ENCODE data around the gene SSBP4.

SSBP4 gene

GRCh38 chr19:18388960-18389725 lies 30.1 kb upstream of the SSBP4 start:
- no peak for DNase-seq (ENCODE audit: low spot score)
- TF ChIP-seq CTCF (IDR thresholded peaks at IDR 0.05; ENCODE audit: borderline replicate concordance, control extremely low read depth, extremely low read depth, insufficient read depth, missing control alignments) = no peak
- in situ Hi-C loops (cut with MboI; ENCODE audit: low sequenced_read_pairs, unreplicated experiment) = no loop called here

GRCh38 chr19:18389726-18390064 lies 29.5 kb upstream of the SSBP4 start:
- in situ Hi-C loops (cut with MboI; ENCODE audit: low sequenced_read_pairs, unreplicated experiment) = no loop called here
- no peak for DNase-seq (ENCODE audit: low spot score)
- TF ChIP-seq CTCF (IDR thresholded peaks at IDR 0.05; ENCODE audit: borderline replicate concordance, control extremely low read depth, extremely low read depth, insufficient read depth, missing control alignments) = no peak

- TF ChIP-seq CTCF (IDR thresholded peaks at IDR 0.05; ENCODE audit: borderline replicate concordance, control extremely low read depth, extremely low read depth, insufficient read depth, missing control alignments) = no peak
- in situ Hi-C loops (cut with MboI; ENCODE audit: low sequenced_read_pairs, unreplicated experiment) = no loop called here
- DNase-seq (ENCODE audit: low spot score) = no peak
Observed at GRCh38 chr19:18390065-18390907, 28.9 kb upstream of the SSBP4 start.

GRCh38 chr19:18391509-18392075 lies 27.6 kb upstream of the SSBP4 start:
- DNase-seq (ENCODE audit: low spot score) = no peak
- in situ Hi-C loops (cut with MboI; ENCODE audit: low sequenced_read_pairs, unreplicated experiment) = no loop called here
- TF ChIP-seq CTCF (IDR thresholded peaks at IDR 0.05; ENCODE audit: borderline replicate concordance, control extremely low read depth, extremely low read depth, insufficient read depth, missing control alignments) = no peak

- in situ Hi-C loops (cut with MboI; ENCODE audit: low sequenced_read_pairs, unreplicated experiment) = no loop called here
- no peak for DNase-seq (ENCODE audit: low spot score)
- TF ChIP-seq CTCF (IDR thresholded peaks at IDR 0.05; ENCODE audit: borderline replicate concordance, control extremely low read depth, extremely low read depth, insufficient read depth, missing control alignments) = no peak
Observed at GRCh38 chr19:18392417-18392816, 26.8 kb upstream of the SSBP4 start.

GRCh38 chr19:18392926-18393325 lies 26.3 kb upstream of the SSBP4 start:
- no peak for TF ChIP-seq CTCF (IDR thresholded peaks at IDR 0.05; ENCODE audit: borderline replicate concordance, control extremely low read depth, extremely low read depth, insufficient read depth, missing control alignments)
- in situ Hi-C loops (cut with MboI; ENCODE audit: low sequenced_read_pairs, unreplicated experiment) = no loop called here
- DNase-seq (ENCODE audit: low spot score) = no peak

Data from GM13976 (cell line).